Body of pancreas (tissue), 4 donors: ENCODE data around the gene CCDC116. TPM values are rescaled to one million over a fixed set of nuclear protein-coding genes. Genes with fewer than 3 reads are reported as not detected.

Experiments
- ATAC-seq: fragments of 150-250 bp; one replicate; pipeline ENCODE4 v1.9.1; 2016
- DNase-seq, 4 donors: peaks; one replicate each; pipeline ENCODE4 v3.0.0-alpha.2; 2019
- H3K27ac ChIP-seq, 4 donors: fragments of 200-600 bp; sonication (generic); 1 replicate in 3 of 4; 2 replicates in 1 of 4; pipeline versions ENCODE4 v1.5.1 to v1.6.1; 2016 to 2019; ENCODE audit warnings: mild to moderate bottlenecking in 1 of 4, mixed read lengths in 1 of 4, moderate library complexity in 1 of 4
- H3K27me3 ChIP-seq, 2 donors: fragments of 200-600 bp; sonication (generic); one replicate each; pipeline ENCODE4 v1.6.0; 2016; ENCODE audit warnings: mild to moderate bottlenecking in 1 of 2
- H3K36me3 ChIP-seq, 2 donors: fragments of 200-600 bp; sonication (generic); replicated peaks in 1 of 2; 2 replicates each; pipeline ENCODE4 v1.5.1; 2016; ENCODE audit warnings: low read depth in 2 of 2; ENCODE audit not compliant: insufficient read depth in 1 of 2
- H3K4me1 ChIP-seq: fragments of 200-600 bp; sonication (generic); one replicate; pipeline ENCODE4 v1.6.0; 2016
- H3K4me3 ChIP-seq, 2 donors: fragments of 200-600 bp; sonication (generic); 1 replicate in 1 of 2; 2 replicates in 1 of 2; pipeline ENCODE4 v1.5.1; 2016 to 2019
- H3K9me3 ChIP-seq, 3 donors: fragments of 200-600 bp; sonication (generic); 1 replicate in 2 of 3; 2 replicates in 1 of 3; pipeline ENCODE4 v1.5.1; 2016
- CTCF ChIP-seq, 7 experiments: fragments of 450-650 bp in 4 of 7; fragments of 200-600 bp in 3 of 7; sonication (generic) in 3 of 7; IDR thresholded peaks; one replicate each; pipeline ENCODE4 v1.5.1; 2016 to 2019; ENCODE audit warnings: antibody characterized with exemption in 7 of 7
- POLR2A ChIP-seq, 3 donors: fragments of 450-650 bp; IDR thresholded peaks; one replicate each; pipeline ENCODE4 v1.6.1; 2016; ENCODE audit warnings: antibody characterized with exemption in 3 of 3, mild to moderate bottlenecking in 2 of 3
- WGBS, 2 donors: methylation state at CpG; one replicate each; pipeline ENCODE4 v1.1.5; 2017; 5-methylcytosine and 5-hydroxymethylcytosine counted together
- intact Hi-C: fragments of 100-400 bp; cut with DNase I; formaldehyde crosslinking; loops from one replicate; pipeline ENCODE4 v1.15.1; 2023
- total RNA-seq, 2 donors: library from RNA; depleted of rRNA; stranded (reverse); fragments of >200 nt; gene quantifications; one replicate each; pipeline ENCODE4 v1.1.0, GENCODE V29; 2016

The CCDC116 gene
- total RNA-seq, 2 donors from 2014 or later, result 0.52 TPM; not detected in 1

DNA sequence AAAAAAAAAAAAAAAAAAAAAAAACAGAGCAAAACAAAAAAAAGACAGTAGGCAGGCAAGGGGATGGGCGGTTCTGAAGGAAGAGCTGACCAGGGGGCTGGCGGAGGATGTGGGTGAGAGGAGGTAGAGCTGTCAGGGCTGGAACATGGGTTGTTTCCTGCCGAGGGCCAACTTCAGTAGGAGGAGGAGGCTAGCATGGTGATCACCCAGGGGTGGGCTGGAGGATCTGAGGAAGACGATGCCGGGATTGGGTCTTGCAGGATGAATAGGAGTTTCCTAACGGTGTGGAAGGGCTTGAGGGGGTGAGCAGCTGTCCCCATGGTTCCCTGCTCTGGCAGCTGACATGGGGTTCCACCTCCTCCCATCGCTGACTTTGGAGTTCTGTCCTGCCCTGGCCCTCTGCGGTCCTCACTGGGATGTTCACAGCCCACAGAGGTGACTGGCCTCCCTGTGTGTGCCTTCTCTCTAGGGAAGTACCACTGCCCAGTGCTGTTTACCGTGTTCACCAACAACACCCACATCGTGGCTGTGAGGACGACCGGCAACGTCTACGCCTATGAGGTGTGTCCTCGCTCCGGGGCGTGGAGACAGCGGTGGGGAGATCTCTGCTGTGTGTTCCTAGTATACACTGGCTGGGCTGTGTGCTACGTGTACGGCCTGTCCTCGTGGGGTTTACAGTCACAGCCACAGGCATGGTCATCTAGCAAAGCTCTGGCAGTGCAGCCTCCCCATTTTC lies 48.4 kb downstream of the CCDC116 start:
- no peak for TF ChIP-seq CTCF (IDR thresholded peaks at IDR 0.05)
- no peak for TF ChIP-seq POLR2A (IDR thresholded peaks at IDR 0.05)
- DNase-seq, result no peak
- no peak for ATAC-seq
- intact Hi-C loops, result no loop called here
- Histone ChIP-seq H3K4me3 (no peak overlapping the region), H3K9me3 (no peaks in the 10 kb centered on the region), H3K4me1 (peaks cover 47% of the 10 kb centered on the region), H3K36me3 (peaks cover 0 to 6% of the 10 kb centered on the region in 2 donors), H3K27ac (peak overlapping the region in 3 of 4 donors; percentile 78 to 89 (median 86)), H3K27me3 (no peaks in the 10 kb centered on the region)
- 94 to 96% methylated on average over 17 to 21 of the region's 21 CpGs for WGBS, 2 donors

GRCh38 chr22:21681566-21682370 lies 49.2 kb downstream of the CCDC116 start:
- ATAC-seq (no peak), DNase-seq (peak in 2 of 4 donors; percentile 18 to 50)
- TF ChIP-seq POLR2A (IDR thresholded peaks at IDR 0.05) (no peak), CTCF (IDR thresholded peaks at IDR 0.05) (no peak)
- Histone ChIP-seq H3K27me3 (no peaks in the 10 kb centered on the region), H3K9me3 (no peaks in the 10 kb centered on the region), H3K36me3 (peaks cover 0 to 8% of the 10 kb centered on the region in 2 donors), H3K4me1 (peaks cover 55% of the 10 kb centered on the region), H3K27ac (peak overlapping the region; percentile 78 to 89 (median 84)), H3K4me3 (no peak overlapping the region)
- intact Hi-C loops, result no loop called here
- 62 to 64% methylated on average over 16 to 24 of the region's 24 CpGs for WGBS, 2 donors

- Histone ChIP-seq H3K27ac (peak overlapping the region; percentile 78 to 89 (median 84)), H3K27me3 (no peaks in the 10 kb centered on the region), H3K4me1 (peaks cover 63% of the 10 kb centered on the region), H3K9me3 (no peaks in the 10 kb centered on the region), H3K36me3 (peaks cover 0 to 8% of the 10 kb centered on the region in 2 donors), H3K4me3 (no peak overlapping the region)
- intact Hi-C loops, result no loop called here
- no peak for TF ChIP-seq CTCF (IDR thresholded peaks at IDR 0.05)
- TF ChIP-seq POLR2A (IDR thresholded peaks at IDR 0.05), result no peak
- peak in 3 of 4 donors; percentile 37 to 58 (median 44) for DNase-seq
- WGBS, 2 donors, result 47 to 49% methylated on average over 5 to 20 of the region's 20 CpGs
- no peak for ATAC-seq
Observed at GRCh38 chr22:21682385-21683175, 50.0 kb downstream of the CCDC116 start.

GRCh38 chr22:21683401-21683811 lies 50.8 kb downstream of the CCDC116 start:
- peaks cover 0 to 8% of the 10 kb centered on the region in 2 donors for H3K36me3 ChIP-seq
- WGBS, 2 donors, result 43 to 48% methylated on average over 3 to 7 of the region's 7 CpGs
- intact Hi-C loops, result no loop called here
- DNase-seq (peak; percentile 73 to 89 (median 88)), ATAC-seq (peak; percentile 69)
- peak overlapping the region; percentile 78 to 89 (median 84) for H3K27ac ChIP-seq
- no peaks in the 10 kb centered on the region for H3K9me3 ChIP-seq
- no peak overlapping the region for H3K4me3 ChIP-seq
- peaks cover 71% of the 10 kb centered on the region for H3K4me1 ChIP-seq
- TF ChIP-seq CTCF (IDR thresholded peaks at IDR 0.05) (no peak), POLR2A (IDR thresholded peaks at IDR 0.05) (peak in 1 of 3 donors; percentile 18)
- no peaks in the 10 kb centered on the region for H3K27me3 ChIP-seq
